GM12872 (cell line): ENCODE data around the gene CARD11.

ENCODE experiments used
- CTCF ChIP-seq: IDR thresholded peaks from 3 replicates; pipeline ENCODE4 v1.5.1; 2011; ENCODE audit warnings: low read depth, mild to moderate bottlenecking, low read length, moderate library complexity; ENCODE audit not compliant: insufficient read depth

Gene CARD11

GRCh38 chr7:2959103-2959680 lies 84.5 kb downstream of the CARD11 start:
- no peak for TF ChIP-seq CTCF

- no peak for TF ChIP-seq CTCF
Observed at GRCh38 chr7:2958416-2959102, 85.1 kb downstream of the CARD11 start.

GRCh38 chr7:2956526-2957368 lies 86.9 kb downstream of the CARD11 start:
- no peak for TF ChIP-seq CTCF

GRCh38 chr7:2956076-2956475 lies 87.6 kb downstream of the CARD11 start:
- TF ChIP-seq CTCF = no peak

GRCh38 chr7:2955269-2955668 lies 88.4 kb downstream of the CARD11 start:
- no peak for TF ChIP-seq CTCF

- no peak for TF ChIP-seq CTCF
Observed at GRCh38 chr7:2954433-2954853, 89.2 kb downstream of the CARD11 start.
